GM18508 (cell line): ENCODE data around the gene SAG.
"Not testable (repeated sequence)": the region's sequence is repeated elsewhere in the genome, so short reads cannot be mapped to it uniquely, and the experiment has no call there.

Experiments used
- ATAC-seq: cut with Tn5 transposase; IDR thresholded peaks from one replicate; pipeline ENCODE4 v1.9.1; 2021; ENCODE audit warnings: moderate number of reproducible peaks; ENCODE audit not compliant: insufficient read depth, unreplicated experiment

The SAG gene

GRCh38 chr2:233374776-233375175 is 67.2 kb downstream of the SAG start:
- not testable (repeated sequence) for ATAC-seq

GRCh38 chr2:233375490-233376314 is 68.1 kb downstream of the SAG start:
- no peak for ATAC-seq

- no peak for ATAC-seq
Observed at GRCh38 chr2:233379034-233379433, 71.4 kb downstream of the SAG start.

- ATAC-seq, result no peak
Observed at GRCh38 chr2:233379441-233379840, 71.8 kb downstream of the SAG start.

GRCh38 chr2:233380132-233380895 is 72.7 kb downstream of the SAG start:
- ATAC-seq, result no peak

- ATAC-seq, result no peak
Observed at GRCh38 chr2:233380995-233381637, 73.5 kb downstream of the SAG start.

GRCh38 chr2:233381638-233381995 is 74.0 kb downstream of the SAG start:
- ATAC-seq, result no peak

- ATAC-seq, result no peak
Observed at GRCh38 chr2:233384015-233384414, 76.4 kb downstream of the SAG start.

- ATAC-seq, result no peak
Observed at GRCh38 chr2:233384811-233385488, 77.3 kb downstream of the SAG start.

GRCh38 chr2:233385489-233386044 is 78.0 kb downstream of the SAG start:
- ATAC-seq, result peak; percentile 43

GRCh38 chr2:233386382-233387041 is 78.9 kb downstream of the SAG start:
- no peak for ATAC-seq

- ATAC-seq, result no peak
Observed at GRCh38 chr2:233387225-233387624, 79.6 kb downstream of the SAG start.

GRCh38 chr2:233387667-233388528 is 80.3 kb downstream of the SAG start:
- ATAC-seq, result no peak

GRCh38 chr2:233389601-233390125 is 82.0 kb downstream of the SAG start:
- no peak for ATAC-seq

- ATAC-seq, result no peak
Observed at GRCh38 chr2:233395687-233396086, 88.1 kb downstream of the SAG start.
